Endothelial cell of umbilical vein (primary cell): ENCODE measurements around the gene TSPAN18. TPM values are rescaled to one million over a fixed set of nuclear protein-coding genes. Genes with fewer than 3 reads are reported as not detected.

Source experiments
- BruUV-seq: library from RNA; stranded (reverse); fragments of 400-500 nt; replicated peaks from 2 replicates; lab custom pipeline; 2021; lab: Mats Ljungman, UMichigan
- CTCF ChIA-PET: fragments of 300-600, 350-600 bp; sonication (Branson Sonifier 250); formaldehyde crosslinking; loops from one replicate; lab custom pipeline; 2021; ENCODE audit warnings: antibody characterized with exemption, inconsistent platforms; lab: Charles Lee
- POLR2A ChIA-PET: fragments of 300-600, 350-600 bp; sonication (Branson Sonifier 250); formaldehyde crosslinking; loops from one replicate; lab custom pipeline; 2021; ENCODE audit warnings: antibody characterized with exemption, inconsistent platforms; lab: Charles Lee
- DNase-seq: peaks from one replicate; pipeline ENCODE4 v3.0.0-alpha.2; 2011; ENCODE audit warnings: low read depth, low spot score
- FAIRE-seq: peaks from 2 replicates; lab custom pipeline; 2011; peaks lifted over from hg19 to GRCh38; lab: Jason Lieb, UNC
- H2AFZ ChIP-seq: 2 replicates; pipeline ENCODE4 v1.6.0; 2012; ENCODE audit warnings: low read depth, low read length, control low read depth, inconsistent platforms
- H3K27ac ChIP-seq: 2 replicates; pipeline ENCODE4 v1.5.1; 2011; ENCODE audit warnings: low read depth, mild to moderate bottlenecking, control low read depth, low read length, moderate library complexity; ENCODE audit not compliant: insufficient read depth
- H3K27me3 ChIP-seq, 2 experiments: 2 replicates each; pipeline versions ENCODE4 v1.6.0 to v1.6.1; 2011; ENCODE audit warnings: low read length in 2 of 2, mixed read lengths in 1 of 2; ENCODE audit not compliant: control insufficient read depth in 2 of 2, insufficient read depth in 2 of 2
- H3K36me3 ChIP-seq, 2 experiments: 2 replicates in 1 of 2; 3 replicates in 1 of 2; pipeline ENCODE4 v1.5.1; 2011; ENCODE audit warnings: low read length in 2 of 2, mild to moderate bottlenecking in 1 of 2, moderate library complexity in 1 of 2; ENCODE audit not compliant: control insufficient read depth in 2 of 2, insufficient read depth in 2 of 2; ENCODE audit errors: extremely low read depth in 1 of 2
- H3K4me1 ChIP-seq: 3 replicates; pipeline ENCODE4 v1.5.1; 2011; ENCODE audit warnings: mild to moderate bottlenecking, low read length; ENCODE audit not compliant: control insufficient read depth, insufficient read depth; ENCODE audit errors: extremely low read depth
- H3K4me2 ChIP-seq: 2 replicates; pipeline ENCODE4 v1.6.1; 2011; ENCODE audit warnings: low read length, control low read depth, mixed read lengths; ENCODE audit not compliant: insufficient read depth
- H3K4me3 ChIP-seq, 3 experiments: fragments of 200-600 bp in 1 of 3; sonication (generic), shearing (Covaris generic) in 1 of 3; replicated peaks in 1 of 3; 2 replicates each; pipeline ENCODE4 v1.5.1; 2011 to 2016; ENCODE audit warnings: control low read depth in 3 of 3, low read length in 3 of 3, mild to moderate bottlenecking in 2 of 3, inconsistent platforms in 1 of 3, low read depth in 1 of 3, moderate library complexity in 1 of 3; ENCODE audit not compliant: insufficient read depth in 1 of 3
- H3K79me2 ChIP-seq: 2 replicates; pipeline ENCODE4 v1.6.0; 2012; ENCODE audit warnings: low read length, inconsistent platforms; ENCODE audit not compliant: control insufficient read depth, insufficient read depth
- H3K9ac ChIP-seq: replicated peaks from 2 replicates; pipeline ENCODE3; 2011; ENCODE audit warnings: low read length, control low read depth; ENCODE audit not compliant: insufficient read depth; ENCODE audit errors: extremely low read depth
- H3K9me1 ChIP-seq: replicated peaks from 3 replicates; pipeline ENCODE4 v1.6.0; 2011; ENCODE audit warnings: mild to moderate bottlenecking, low read length; ENCODE audit not compliant: control insufficient read depth, insufficient read depth; ENCODE audit errors: extremely low read depth
- H3K9me3 ChIP-seq: replicated peaks from 2 replicates; pipeline ENCODE4 v1.5.1; 2012; ENCODE audit warnings: low read length, inconsistent platforms; ENCODE audit not compliant: control insufficient read depth, insufficient read depth
- H4K20me1 ChIP-seq: replicated peaks from 2 replicates; pipeline ENCODE3; 2011; ENCODE audit warnings: mild to moderate bottlenecking, low read length; ENCODE audit not compliant: control insufficient read depth, insufficient read depth; ENCODE audit errors: extremely low read depth
- CTCF ChIP-seq, 2 donors: IDR thresholded peaks; 1 replicate in 1 of 2; 2 replicates in 1 of 2; pipeline ENCODE4 v1.5.1; 2011; ENCODE audit warnings: low read length in 2 of 2, mild to moderate bottlenecking in 2 of 2, moderate library complexity in 2 of 2, control low read depth in 1 of 2, inconsistent platforms in 1 of 2, low read depth in 1 of 2; ENCODE audit not compliant: insufficient read depth in 1 of 2; ENCODE audit errors: extremely low read depth in 1 of 2
- EZH2 ChIP-seq: IDR thresholded peaks from 2 replicates; pipeline ENCODE4 v1.6.1; 2012; ENCODE audit warnings: borderline replicate concordance, low read depth, mild to moderate bottlenecking, moderate library complexity, low read length, inconsistent platforms; ENCODE audit not compliant: severe bottlenecking
- FOS ChIP-seq: IDR thresholded peaks from 2 replicates; pipeline ENCODE4 v1.6.1; 2011; ENCODE audit warnings: mild to moderate bottlenecking, low read length, moderate library complexity, borderline replicate concordance; ENCODE audit not compliant: insufficient read depth
- GATA2 ChIP-seq: IDR thresholded peaks from 2 replicates; pipeline ENCODE4 v1.7.0; 2011; ENCODE audit warnings: low read depth, mild to moderate bottlenecking, moderate library complexity, mixed read lengths, low read length; ENCODE audit not compliant: insufficient read length, insufficient read depth
- JUN ChIP-seq: IDR thresholded peaks from 2 replicates; pipeline ENCODE4 v1.6.1; 2011; ENCODE audit warnings: borderline replicate concordance, low read depth; ENCODE audit not compliant: insufficient read length, insufficient read depth
- MAX ChIP-seq: IDR thresholded peaks from 2 replicates; pipeline ENCODE4 v1.6.1; 2011; ENCODE audit not compliant: insufficient read depth, insufficient read length
- MYC ChIP-seq: IDR thresholded peaks from one replicate; pipeline ENCODE4 v1.6.1; 2011; ENCODE audit warnings: mild to moderate bottlenecking, low read depth, low read length
- POLR2A ChIP-seq: IDR thresholded peaks from 2 replicates; pipeline ENCODE4 v1.6.1; 2012; ENCODE audit warnings: low read depth, mild to moderate bottlenecking, control low read depth, low read length
- POLR2AphosphoS5 ChIP-seq: IDR thresholded peaks from 2 replicates; pipeline ENCODE4 v1.6.1; 2012; ENCODE audit warnings: low read depth, mild to moderate bottlenecking, control low read depth, low read length, moderate library complexity; ENCODE audit not compliant: insufficient read depth
- dilution Hi-C: fragments of 300-500 bp; cut with MboI; formaldehyde crosslinking; loops from one replicate; pipeline ENCODE4 v1.15.0; 2019; ENCODE audit warnings: low sequenced_read_pairs; ENCODE audit not compliant: extremely low pct_ligation_motif_present
- intact Hi-C: fragments of 100-400 bp; cut with micrococcal nuclease; formaldehyde crosslinking; loops from one replicate; pipeline ENCODE4 v1.10.0; 2022
- polyA plus RNA-seq, 4 experiments: library from polyadenylated mRNA; depleted of rRNA in 3 of 4; stranded (reverse) in 3 of 4; unstranded in 1 of 4; fragments of >200 nt; gene quantifications; 2 replicates each; pipeline versions ENCODE4 v1.2.1 to v1.2.3, GENCODE V29; 2011 to 2012; ENCODE audit warnings: missing spikeins in 1 of 4
- total RNA-seq: library from RNA; stranded (reverse); gene quantifications from 2 replicates; pipeline ENCODE4 v1.2.3, GENCODE V29; 2021

Gene TSPAN18
- total and polyA plus RNA-seq, 2 donors (not counting 3 experiments of a cell fraction or from before 2014, with no cell fraction given) = 32.2 to 118 TPM

GRCh38 chr11:44868455-44869421, 142.0 kb downstream of the TSPAN18 start:
- H3K27ac ChIP-seq = no peak overlapping the region
- DNase-seq (no peak), FAIRE-seq (no peak)
- BruUV-seq = no TSS peak
- no peak overlapping the region for H3K4me3 ChIP-seq
- no peak overlapping the region for H3K4me2 ChIP-seq
- H3K9me3 ChIP-seq = no peaks in the 10 kb centered on the region
- H3K9me1 ChIP-seq = no peaks in the 10 kb centered on the region
- ChIA-PET POLR2A (no interaction called here), CTCF (interaction anchor here (0.8 to 1.9 kb wide), 5 partner anchors 19 to 247 kb away, joined by 3 to 4 read pairs (median 3); no protein-coding TSS in a partner anchor)
- H3K4me1 ChIP-seq = no peaks in the 10 kb centered on the region
- H3K36me3 ChIP-seq = no peaks in the 10 kb centered on the region
- H4K20me1 ChIP-seq = no peaks in the 10 kb centered on the region
- H3K27me3 ChIP-seq = no peaks in the 10 kb centered on the region
- intact Hi-C loops (no loop called here), dilution Hi-C loops (no loop called here)
- H2AFZ ChIP-seq = no peak overlapping the region
- H3K79me2 ChIP-seq = no peaks in the 10 kb centered on the region
- TF ChIP-seq POLR2A (no peak), GATA2 (no peak), FOS (no peak), JUN (no peak), EZH2 (no peak), MAX (no peak), POLR2AphosphoS5 (no peak), MYC (no peak), CTCF (IDR thresholded peaks at IDR 0.05; ENCODE audit: extremely low read depth in 1 of 2, insufficient read depth in 1 of 2, low read depth in 1 of 2, low read length in 2 of 2) (no peak)
- no peak overlapping the region for H3K9ac ChIP-seq
